ENCODE results near the gene TTLL5.

DNA sequence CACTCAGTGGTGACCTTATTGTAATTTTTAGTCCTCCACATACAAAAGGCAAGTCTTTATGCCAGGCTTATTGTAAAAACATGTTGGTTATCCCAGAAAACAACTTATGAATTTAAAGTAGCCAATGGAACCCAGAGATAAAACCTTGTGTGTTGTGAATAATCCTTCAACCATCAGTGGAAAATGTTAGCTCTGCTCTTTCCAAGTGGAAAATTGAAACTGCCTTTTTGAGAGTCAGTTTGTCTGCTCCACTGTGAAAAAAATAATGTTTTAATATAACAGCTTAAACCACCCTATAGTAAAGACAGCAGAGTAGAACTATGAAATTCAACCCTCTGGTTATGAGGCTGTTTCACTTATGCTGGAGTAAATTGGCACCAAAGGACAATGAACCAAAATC, 112.0 kb downstream of the TTLL5 start:
- TF ChIP-seq FOXA1 (IDR thresholded peaks at IDR 0.05), result no peak
- no peak for TF ChIP-seq SP1 (IDR thresholded peaks at IDR 0.05)
- TF ChIP-seq SUZ12 (IDR thresholded peaks at IDR 0.05), result no peak
- no peak for TF ChIP-seq L3MBTL2 (conservative IDR thresholded peaks at IDR 0.05)
- TF ChIP-seq FOXM1 (IDR thresholded peaks at IDR 0.05; ENCODE audit: borderline replicate concordance), result no peak

All from HEK293T (cell line).